NT2/D1 (cell line): ENCODE data around the gene CH25H.
"Not testable (repeated sequence)": the region's sequence is repeated elsewhere in the genome, so short reads cannot be mapped to it uniquely, and the experiment has no call there.

ENCODE experiments used
- YY1 ChIP-seq: IDR thresholded peaks from 2 replicates; pipeline ENCODE4 v1.6.1; 2011; ENCODE audit not compliant: insufficient read length, insufficient read depth
- ZNF274 ChIP-seq: IDR thresholded peaks from 2 replicates; pipeline ENCODE4 v1.6.1; 2011; ENCODE audit warnings: mild to moderate bottlenecking, low read depth, low read length

- TF ChIP-seq YY1, ZNF274: not testable (repeated sequence)
Observed at GRCh38 chr10:89247623-89248022, 40.5 kb upstream of the CH25H start.
